ENCODE measurements around the gene NELL2. TPM values are rescaled to one million over a fixed set of nuclear protein-coding genes. Genes with fewer than 3 reads are reported as not detected.

Gene NELL2
- total and polyA plus RNA-seq, 9 of the 15 experiments (the other 6 are each of a cell fraction or from before 2014, with no cell fraction given): 0.32 to 1.1 (median 0.53) TPM

DNA sequence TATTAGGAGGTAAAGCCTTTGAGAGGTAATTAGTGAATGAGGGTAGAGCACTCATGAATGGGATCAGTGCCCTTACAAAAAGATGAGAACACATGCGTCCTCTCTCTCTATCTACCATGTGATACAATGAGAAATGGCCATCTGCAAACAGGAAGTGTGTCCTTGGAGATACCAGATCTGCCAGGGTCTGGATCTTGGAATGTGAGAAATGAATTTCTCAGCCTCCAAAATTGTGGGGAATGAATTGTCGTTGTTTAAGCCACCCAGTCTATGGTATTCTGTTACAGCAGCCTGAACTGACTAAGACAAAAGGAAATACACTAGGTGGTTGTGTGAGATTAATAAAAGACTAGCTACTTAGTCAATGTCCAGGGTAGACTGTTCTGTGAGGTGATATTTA, 366.6 kb downstream of the NELL2 start:
- intact Hi-C loops (cut with micrococcal nuclease): no loop called here
- no peaks in the 10 kb centered on the region for H4K20me1 ChIP-seq (replicated peaks; ENCODE audit: control insufficient read depth, insufficient read depth, low read length)
- TF ChIP-seq PTBP1 (IDR thresholded peaks at IDR 0.05; ENCODE audit: low read depth, low read length): no peak
- CTCF ChIA-PET (ENCODE audit: low intra/inter-chr PET ratio): no interaction called here
- no peak overlapping the region for H3K27ac ChIP-seq (ENCODE audit: extremely low read depth, low read depth, low read length)
- no peaks in the 10 kb centered on the region for H3K36me3 ChIP-seq (ENCODE audit: control insufficient read depth, insufficient read depth, low read length)
- no peaks in the 10 kb centered on the region for H3K79me2 ChIP-seq (ENCODE audit: control insufficient read depth, insufficient read depth, low read length)
- no peaks in the 10 kb centered on the region; the same call in none of the 2 replicates for H3K9me3 ChIP-seq (replicated peaks; ENCODE audit: control insufficient read depth, insufficient read depth, low read depth, low read length)
- 0% methylated on average over 2 of the region's 2 CpGs for WGBS (ENCODE audit: insufficient coverage, low coverage, missing lambda C conversion rate)
- no peak for FAIRE-seq
- no peaks in the 10 kb centered on the region for H3K9me1 ChIP-seq (ENCODE audit: control insufficient read depth, insufficient read depth, low read length)
- no TSS peak for BruUV-seq (replicated peaks)
- no peak overlapping the region for H3K9ac ChIP-seq (ENCODE audit: insufficient read depth in 1 of 2, low read depth in 2 of 2, low read length in 2 of 2)
- H3K4me1 ChIP-seq (replicated peaks in 1 of 2; ENCODE audit: control insufficient read depth in 2 of 2, insufficient read depth in 2 of 2, low read length in 2 of 2): no peaks in the 10 kb centered on the region
- no peak overlapping the region for H3K4me3 ChIP-seq
- POLR2A ChIA-PET: no interaction called here
- ATAC-seq: no peak
- no peaks in the 10 kb centered on the region for H3K27me3 ChIP-seq (ENCODE audit: control insufficient read depth in 2 of 2, insufficient read depth in 2 of 2, low read length in 2 of 2)
- H3K4me2 ChIP-seq (ENCODE audit: insufficient read depth, low read length): no peak overlapping the region
- DNase-seq (ENCODE audit: extremely low read depth in 1 of 4, low spot score in 3 of 4): no peak
- no peak overlapping the region for H2AFZ ChIP-seq (ENCODE audit: low read depth, low read length)
- in situ Hi-C loops (cut with MboI): no loop called here

DNA sequence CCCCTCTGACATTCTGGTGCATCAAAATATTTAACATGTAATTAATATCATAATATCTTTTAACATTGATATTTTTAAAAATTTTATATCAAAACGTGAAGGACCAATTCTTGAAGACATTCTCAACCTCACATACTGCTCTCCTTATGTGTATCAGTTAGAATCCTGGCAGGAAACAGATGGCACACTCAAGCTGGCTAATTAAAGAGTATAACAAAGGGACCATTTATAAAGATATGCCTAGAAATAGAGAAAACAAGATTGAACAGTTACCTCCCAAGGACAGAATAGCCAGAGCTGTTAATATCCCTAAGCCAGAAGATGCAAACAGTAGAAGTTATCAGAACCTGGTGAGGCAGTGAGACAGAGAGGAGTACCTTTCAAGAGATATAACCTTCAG, 368.7 kb downstream of the NELL2 start:
- 0% methylated on average over 1 of the region's 1 CpG for WGBS (ENCODE audit: insufficient coverage, low coverage, missing lambda C conversion rate)
- H3K4me1 ChIP-seq (replicated peaks in 1 of 2; ENCODE audit: control insufficient read depth in 2 of 2, insufficient read depth in 2 of 2, low read length in 2 of 2): no peaks in the 10 kb centered on the region
- FAIRE-seq (no peak), ATAC-seq (no peak), DNase-seq (ENCODE audit: extremely low read depth in 1 of 4, low spot score in 3 of 4) (no peak)
- intact Hi-C loops (cut with micrococcal nuclease): no loop called here
- ChIA-PET POLR2A (no interaction called here), CTCF (ENCODE audit: low intra/inter-chr PET ratio) (no interaction called here)
- H4K20me1 ChIP-seq (replicated peaks; ENCODE audit: control insufficient read depth, insufficient read depth, low read length): no peaks in the 10 kb centered on the region
- no peak overlapping the region for H3K27ac ChIP-seq (ENCODE audit: extremely low read depth, low read depth, low read length)
- H2AFZ ChIP-seq (ENCODE audit: low read depth, low read length): no peak overlapping the region
- no peaks in the 10 kb centered on the region for H3K79me2 ChIP-seq (ENCODE audit: control insufficient read depth, insufficient read depth, low read length)
- no TSS peak for BruUV-seq (replicated peaks)
- H3K4me3 ChIP-seq: no peak overlapping the region
- H3K36me3 ChIP-seq (ENCODE audit: control insufficient read depth, insufficient read depth, low read length): no peaks in the 10 kb centered on the region
- in situ Hi-C loops (cut with MboI): no loop called here
- no peaks in the 10 kb centered on the region; the same call in 1 of the 2 replicates for H3K9me3 ChIP-seq (replicated peaks; ENCODE audit: control insufficient read depth, insufficient read depth, low read depth, low read length)
- no peak overlapping the region for H3K4me2 ChIP-seq (ENCODE audit: insufficient read depth, low read length)
- H3K9me1 ChIP-seq (ENCODE audit: control insufficient read depth, insufficient read depth, low read length): no peaks in the 10 kb centered on the region
- H3K9ac ChIP-seq (ENCODE audit: insufficient read depth in 1 of 2, low read depth in 2 of 2, low read length in 2 of 2): no peak overlapping the region
- H3K27me3 ChIP-seq (ENCODE audit: control insufficient read depth in 2 of 2, insufficient read depth in 2 of 2, low read length in 2 of 2): no peaks in the 10 kb centered on the region
- TF ChIP-seq SMARCA4 (IDR thresholded peaks at IDR 0.05) (no peak), MIER1 (IDR thresholded peaks at IDR 0.05; ENCODE audit: low read depth) (no peak), SREBF2 (CRISPR knock-in tag; IDR thresholded peaks at IDR 0.05) (no peak), CAMTA2 (CRISPR knock-in tag; conservative IDR thresholded peaks at IDR 0.05) (no peak), GABPA (tag; conservative IDR thresholded peaks at IDR 0.05; ENCODE audit: low read depth) (no peak), CBFA2T2 (conservative IDR thresholded peaks at IDR 0.05) (no peak), CEBPB (tag; IDR thresholded peaks at IDR 0.05) (no peak), NELFE (IDR thresholded peaks at IDR 0.05; ENCODE audit: insufficient read depth, insufficient read length) (no peak), YY1 (IDR thresholded peaks at IDR 0.05; ENCODE audit: borderline replicate concordance in 1 of 3, control insufficient read depth in 1 of 3, extremely low read depth in 1 of 3, insufficient read depth in 3 of 3, insufficient read length in 1 of 3, insufficient replicate concordance in 2 of 3, low read depth in 1 of 3, low read length in 2 of 3) (no peak), CCAR2 (IDR thresholded peaks at IDR 0.05; ENCODE audit: low read depth, low read length) (no peak)
- TF ChIP-seq, protein P1, sequence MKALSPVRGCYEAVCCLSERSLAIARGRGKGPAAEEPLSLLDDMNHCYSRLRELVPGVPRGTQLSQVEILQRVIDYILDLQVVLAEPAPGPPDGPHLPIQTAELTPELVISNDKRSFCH (CRISPR knock-in tag; IDR thresholded peaks at IDR 0.05): no peak
- TF ChIP-seq, protein P1 (tag; IDR thresholded peaks at IDR 0.05): no peak
- TF ChIP-seq, protein P2, sequence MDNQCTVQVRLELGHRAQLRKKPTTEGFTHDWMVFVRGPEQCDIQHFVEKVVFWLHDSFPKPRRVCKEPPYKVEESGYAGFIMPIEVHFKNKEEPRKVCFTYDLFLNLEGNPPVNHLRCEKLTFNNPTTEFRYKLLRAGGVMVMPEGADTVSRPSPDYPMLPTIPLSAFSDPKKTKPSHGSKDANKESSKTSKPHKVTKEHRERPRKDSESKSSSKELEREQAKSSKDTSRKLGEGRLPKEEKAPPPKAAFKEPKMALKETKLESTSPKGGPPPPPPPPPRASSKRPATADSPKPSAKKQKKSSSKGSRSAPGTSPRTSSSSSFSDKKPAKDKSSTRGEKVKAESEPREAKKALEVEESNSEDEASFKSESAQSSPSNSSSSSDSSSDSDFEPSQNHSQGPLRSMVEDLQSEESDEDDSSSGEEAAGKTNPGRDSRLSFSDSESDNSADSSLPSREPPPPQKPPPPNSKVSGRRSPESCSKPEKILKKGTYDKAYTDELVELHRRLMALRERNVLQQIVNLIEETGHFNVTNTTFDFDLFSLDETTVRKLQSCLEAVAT (IDR thresholded peaks at IDR 0.05): no peak

Data from K562 (cell line).